Testis (tissue), 2 donors: ENCODE measurements around the gene SYMPK.

Source experiments
- POLR2A ChIP-seq: fragments of 450-650 bp; IDR thresholded peaks from one replicate; pipeline ENCODE4 v1.6.1; 2017; ENCODE audit warnings: antibody characterized with exemption, mild to moderate bottlenecking, moderate library complexity
- TF ChIP-seq, protein P1 (sequence below), 3 experiments: fragments of 450-650 bp in 2 of 3; fragments of 200-600 bp in 1 of 3; sonication (generic) in 1 of 3; IDR thresholded peaks; one replicate each; pipeline ENCODE4 v1.5.1; 2016 to 2019; ENCODE audit warnings: antibody characterized with exemption in 3 of 3, mild to moderate bottlenecking in 2 of 3, moderate library complexity in 1 of 3

DNA sequence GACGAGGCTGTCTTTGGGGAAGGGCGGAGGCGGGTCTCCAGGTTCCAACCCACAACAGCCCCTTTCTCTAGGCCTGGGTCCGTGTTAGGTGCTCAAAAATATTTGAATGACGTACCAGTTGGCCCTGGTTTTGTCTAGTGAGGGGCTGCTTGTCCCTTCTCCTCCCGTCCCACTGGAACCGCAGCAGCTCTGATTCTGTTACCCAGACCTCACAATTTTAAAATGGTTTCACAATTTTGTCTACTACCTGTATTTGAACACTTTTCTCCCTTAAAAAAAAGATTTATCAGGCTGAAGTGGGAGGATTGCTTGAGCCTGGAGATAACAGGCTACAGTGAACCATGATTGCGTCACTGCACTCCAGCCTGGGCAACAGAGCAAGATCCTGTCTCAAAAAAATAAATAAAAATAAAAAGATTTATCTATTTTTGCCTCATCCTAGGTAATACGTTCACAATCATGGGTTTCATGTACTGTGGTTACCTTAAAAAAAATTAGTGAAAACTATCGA, 24.3 kb upstream of the SYMPK start:
- TF ChIP-seq, protein P1, sequence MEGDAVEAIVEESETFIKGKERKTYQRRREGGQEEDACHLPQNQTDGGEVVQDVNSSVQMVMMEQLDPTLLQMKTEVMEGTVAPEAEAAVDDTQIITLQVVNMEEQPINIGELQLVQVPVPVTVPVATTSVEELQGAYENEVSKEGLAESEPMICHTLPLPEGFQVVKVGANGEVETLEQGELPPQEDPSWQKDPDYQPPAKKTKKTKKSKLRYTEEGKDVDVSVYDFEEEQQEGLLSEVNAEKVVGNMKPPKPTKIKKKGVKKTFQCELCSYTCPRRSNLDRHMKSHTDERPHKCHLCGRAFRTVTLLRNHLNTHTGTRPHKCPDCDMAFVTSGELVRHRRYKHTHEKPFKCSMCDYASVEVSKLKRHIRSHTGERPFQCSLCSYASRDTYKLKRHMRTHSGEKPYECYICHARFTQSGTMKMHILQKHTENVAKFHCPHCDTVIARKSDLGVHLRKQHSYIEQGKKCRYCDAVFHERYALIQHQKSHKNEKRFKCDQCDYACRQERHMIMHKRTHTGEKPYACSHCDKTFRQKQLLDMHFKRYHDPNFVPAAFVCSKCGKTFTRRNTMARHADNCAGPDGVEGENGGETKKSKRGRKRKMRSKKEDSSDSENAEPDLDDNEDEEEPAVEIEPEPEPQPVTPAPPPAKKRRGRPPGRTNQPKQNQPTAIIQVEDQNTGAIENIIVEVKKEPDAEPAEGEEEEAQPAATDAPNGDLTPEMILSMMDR (IDR thresholded peaks at IDR 0.05) = no peak
- no peak for TF ChIP-seq POLR2A
